ENCODE data around the gene ARHGEF11.
"Not testable (repeated sequence)": the region's sequence is repeated elsewhere in the genome, so short reads cannot be mapped to it uniquely, and the experiment has no call there.

ARHGEF11 gene

GRCh38 chr1:156931211-156931952 lies 114.2 kb downstream of the ARHGEF11 start:
- Histone ChIP-seq H3K4me3 (ENCODE audit: low read depth, low read length) (no peak overlapping the region), H3K27me3 (ENCODE audit: control insufficient read depth, insufficient read depth, low read length) (peaks cover 47% of the 10 kb centered on the region)

GRCh38 chr1:156930483-156930882 lies 115.1 kb downstream of the ARHGEF11 start:
- Histone ChIP-seq H3K9me3 (ENCODE audit: control insufficient read depth, insufficient read depth, low read depth, low read length) (no peaks in the 10 kb centered on the region), H3K27me3 (ENCODE audit: control insufficient read depth, insufficient read depth, low read length) (peaks cover 56% of the 10 kb centered on the region), H3K4me3 (ENCODE audit: low read depth, low read length) (no peak overlapping the region), H3K36me3 (ENCODE audit: control insufficient read depth, insufficient read depth, low read length) (peaks cover 22% of the 10 kb centered on the region), H3K9ac (ENCODE audit: low read length) (no peak overlapping the region), H3K4me1 (ENCODE audit: control insufficient read depth, insufficient read depth, low read length) (peaks cover 8% of the 10 kb centered on the region; the same call in 1 of the 2 replicates), H3K27ac (ENCODE audit: low read depth, low read length) (no peak overlapping the region)

More at GRCh38 chr1:156931211-156931952, 114.2 kb downstream of the ARHGEF11 start:
- Histone ChIP-seq H3K9ac (ENCODE audit: low read length) (no peak overlapping the region), H3K4me1 (ENCODE audit: control insufficient read depth, insufficient read depth, low read length) (peaks cover 12% of the 10 kb centered on the region; the same call in 1 of the 2 replicates), H3K9me3 (ENCODE audit: control insufficient read depth, insufficient read depth, low read depth, low read length) (no peaks in the 10 kb centered on the region), H3K36me3 (ENCODE audit: control insufficient read depth, insufficient read depth, low read length) (peaks cover 30% of the 10 kb centered on the region), H3K27ac (ENCODE audit: low read depth, low read length) (no peak overlapping the region)

GRCh38 chr1:156929596-156930238 lies 115.8 kb downstream of the ARHGEF11 start:
- Histone ChIP-seq H3K27ac (ENCODE audit: low read depth, low read length) (no peak overlapping the region), H3K9ac (ENCODE audit: low read length) (no peak overlapping the region), H3K4me1 (ENCODE audit: control insufficient read depth, insufficient read depth, low read length) (peaks cover 11% of the 10 kb centered on the region; the same call in 1 of the 2 replicates), H3K9me3 (ENCODE audit: control insufficient read depth, insufficient read depth, low read depth, low read length) (no peaks in the 10 kb centered on the region), H3K27me3 (ENCODE audit: control insufficient read depth, insufficient read depth, low read length) (peaks cover 64% of the 10 kb centered on the region), H3K4me3 (ENCODE audit: low read depth, low read length) (no peak overlapping the region), H3K36me3 (ENCODE audit: control insufficient read depth, insufficient read depth, low read length) (peaks cover 16% of the 10 kb centered on the region; the same call in 1 of the 2 replicates)

- no peak overlapping the region for H3K27ac ChIP-seq (ENCODE audit: low read depth, low read length)
- H3K9ac ChIP-seq (ENCODE audit: low read length), result no peak overlapping the region
- H3K4me1 ChIP-seq (ENCODE audit: control insufficient read depth, insufficient read depth, low read length), result peaks cover 15% of the 10 kb centered on the region; the same call in 1 of the 2 replicates
- peaks cover 80% of the 10 kb centered on the region for H3K27me3 ChIP-seq (ENCODE audit: control insufficient read depth, insufficient read depth, low read length)
- H3K36me3 ChIP-seq (ENCODE audit: control insufficient read depth, insufficient read depth, low read length), result 0 out of 2 replicates have a peak, but pooled peaks cover under 1% of the 10 kb centered on the region
- no peaks in the 10 kb centered on the region for H3K9me3 ChIP-seq (ENCODE audit: control insufficient read depth, insufficient read depth, low read depth, low read length)
- H3K4me3 ChIP-seq (ENCODE audit: low read depth, low read length), result peak overlapping the region; percentile 63; the same call in 1 of the 2 replicates
Measured at GRCh38 chr1:156928043-156928602, 117.4 kb downstream of the ARHGEF11 start.

GRCh38 chr1:156927215-156928042 lies 118.1 kb downstream of the ARHGEF11 start:
- Histone ChIP-seq H3K9me3 (ENCODE audit: control insufficient read depth, insufficient read depth, low read depth, low read length) (no peaks in the 10 kb centered on the region), H3K4me3 (ENCODE audit: low read depth, low read length) (peak overlapping the region; percentile 63), H3K27me3 (ENCODE audit: control insufficient read depth, insufficient read depth, low read length) (peaks cover 87% of the 10 kb centered on the region), H3K9ac (ENCODE audit: low read length) (no peak overlapping the region), H3K27ac (ENCODE audit: low read depth, low read length) (no peak overlapping the region), H3K4me1 (ENCODE audit: control insufficient read depth, insufficient read depth, low read length) (peaks cover 18% of the 10 kb centered on the region), H3K36me3 (ENCODE audit: control insufficient read depth, insufficient read depth, low read length) (no peaks in the 10 kb centered on the region)

- Histone ChIP-seq H3K4me3 (ENCODE audit: low read depth, low read length) (peak overlapping the region; percentile 63), H3K27me3 (ENCODE audit: control insufficient read depth, insufficient read depth, low read length) (peaks cover 94% of the 10 kb centered on the region), H3K4me1 (ENCODE audit: control insufficient read depth, insufficient read depth, low read length) (peaks cover 16% of the 10 kb centered on the region)
- H3K9ac ChIP-seq (ENCODE audit: low read length); H3K36me3 ChIP-seq (ENCODE audit: control insufficient read depth, insufficient read depth, low read length); H3K27ac ChIP-seq (ENCODE audit: low read depth, low read length); H3K9me3 ChIP-seq (ENCODE audit: control insufficient read depth, insufficient read depth, low read depth, low read length): not testable (repeated sequence)
Measured at GRCh38 chr1:156926695-156927094, 118.8 kb downstream of the ARHGEF11 start.

GRCh38 chr1:156926175-156926574 lies 119.4 kb downstream of the ARHGEF11 start:
- Histone ChIP-seq H3K9ac (ENCODE audit: low read length) (no peak overlapping the region), H3K36me3 (ENCODE audit: control insufficient read depth, insufficient read depth, low read length) (no peaks in the 10 kb centered on the region), H3K4me3 (ENCODE audit: low read depth, low read length) (no peak overlapping the region), H3K27me3 (ENCODE audit: control insufficient read depth, insufficient read depth, low read length) (peaks cover 96% of the 10 kb centered on the region), H3K9me3 (ENCODE audit: control insufficient read depth, insufficient read depth, low read depth, low read length) (no peaks in the 10 kb centered on the region), H3K4me1 (ENCODE audit: control insufficient read depth, insufficient read depth, low read length) (peaks cover 16% of the 10 kb centered on the region), H3K27ac (ENCODE audit: low read depth, low read length) (no peak overlapping the region)

- no peaks in the 10 kb centered on the region for H3K9me3 ChIP-seq (ENCODE audit: control insufficient read depth, insufficient read depth, low read depth, low read length)
- no peak overlapping the region for H3K27ac ChIP-seq (ENCODE audit: low read depth, low read length)
- peaks cover 96% of the 10 kb centered on the region for H3K27me3 ChIP-seq (ENCODE audit: control insufficient read depth, insufficient read depth, low read length)
- H3K4me1 ChIP-seq (ENCODE audit: control insufficient read depth, insufficient read depth, low read length), result peaks cover 16% of the 10 kb centered on the region
- no peak overlapping the region for H3K9ac ChIP-seq (ENCODE audit: low read length)
- peak overlapping the region; percentile 62; the same call in 1 of the 2 replicates for H3K4me3 ChIP-seq (ENCODE audit: low read depth, low read length)
- H3K36me3 ChIP-seq (ENCODE audit: control insufficient read depth, insufficient read depth, low read length), result no peaks in the 10 kb centered on the region
Measured at GRCh38 chr1:156925154-156926010, 120.2 kb downstream of the ARHGEF11 start.

GRCh38 chr1:156924478-156925153 lies 120.9 kb downstream of the ARHGEF11 start:
- H3K4me1 ChIP-seq (ENCODE audit: control insufficient read depth, insufficient read depth, low read length), result peaks cover 16% of the 10 kb centered on the region
- no peaks in the 10 kb centered on the region for H3K9me3 ChIP-seq (ENCODE audit: control insufficient read depth, insufficient read depth, low read depth, low read length)
- peaks cover 100% of the 10 kb centered on the region for H3K27me3 ChIP-seq (ENCODE audit: control insufficient read depth, insufficient read depth, low read length)
- no peak overlapping the region for H3K27ac ChIP-seq (ENCODE audit: low read depth, low read length)
- no peak overlapping the region for H3K9ac ChIP-seq (ENCODE audit: low read length)
- no peaks in the 10 kb centered on the region for H3K36me3 ChIP-seq (ENCODE audit: control insufficient read depth, insufficient read depth, low read length)
- peak overlapping the region; percentile 62 for H3K4me3 ChIP-seq (ENCODE audit: low read depth, low read length)

Data from HUES6 (cell line).